ENCODE results near the gene DNM3. TPM values are rescaled to one million over a fixed set of nuclear protein-coding genes. Genes with fewer than 3 reads are reported as not detected.

DNM3 gene
- total RNA-seq, 2 experiments from 2014 or later: 1.6 to 1.8 TPM

DNA sequence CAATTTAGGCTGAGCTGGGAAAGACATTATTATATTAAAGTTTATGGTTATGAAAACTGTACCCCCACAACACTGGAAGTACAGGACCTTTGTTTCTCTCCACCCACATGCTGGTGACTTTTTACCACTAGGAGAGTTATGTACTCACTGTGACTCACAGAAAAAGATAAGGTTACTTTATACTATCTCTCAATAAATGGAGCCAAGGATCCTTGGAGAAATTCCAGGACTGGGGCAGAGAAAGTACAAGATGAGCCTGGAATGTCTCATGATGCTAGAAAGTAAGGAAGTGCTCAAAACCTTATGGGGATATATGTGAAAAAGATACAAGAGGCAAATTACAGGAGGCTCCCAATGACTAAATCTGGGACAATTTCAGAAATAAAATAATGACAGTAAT, 515.3 kb downstream of the DNM3 start:
- Histone ChIP-seq H3K4me1 (ENCODE audit: insufficient read depth, low read length) (peaks cover 30% of the 10 kb centered on the region), H3K9me3 (ENCODE audit: control insufficient read depth in 1 of 2, insufficient read depth in 1 of 2, low read length in 2 of 2) (no peaks in the 10 kb centered on the region), H3K27me3 (ENCODE audit: control insufficient read depth in 1 of 2, insufficient read depth in 2 of 2, low read length in 2 of 2) (no peaks in the 10 kb centered on the region), H3K27ac (ENCODE audit: low read depth in 1 of 2, low read length in 2 of 2) (no peak overlapping the region), H3K4me3 (ENCODE audit: low read length) (no peak overlapping the region), H3K36me3 (ENCODE audit: insufficient read depth, low read length) (no peaks in the 10 kb centered on the region)
- Mint-ChIP-seq H3K27me3 (no peaks in the 10 kb centered on the region), H3K4me1 (ENCODE audit: low read depth) (peaks cover 33% of the 10 kb centered on the region), H3K4me3 (no peak overlapping the region), H3K36me3 (ENCODE audit: low read depth) (no peaks in the 10 kb centered on the region), H3K27ac (peak overlapping the region; percentile 91), H3K9me3 (no peaks in the 10 kb centered on the region)
- ChIA-PET CTCF (no interaction called here), POLR2A (no interaction called here)
- intact Hi-C loops (cut with DNase I, micrococcal nuclease): no loop called here
- no peak for ATAC-seq (ENCODE audit: poor library complexity)
- no peak for DNase-seq
- TF ChIP-seq, protein P1, sequence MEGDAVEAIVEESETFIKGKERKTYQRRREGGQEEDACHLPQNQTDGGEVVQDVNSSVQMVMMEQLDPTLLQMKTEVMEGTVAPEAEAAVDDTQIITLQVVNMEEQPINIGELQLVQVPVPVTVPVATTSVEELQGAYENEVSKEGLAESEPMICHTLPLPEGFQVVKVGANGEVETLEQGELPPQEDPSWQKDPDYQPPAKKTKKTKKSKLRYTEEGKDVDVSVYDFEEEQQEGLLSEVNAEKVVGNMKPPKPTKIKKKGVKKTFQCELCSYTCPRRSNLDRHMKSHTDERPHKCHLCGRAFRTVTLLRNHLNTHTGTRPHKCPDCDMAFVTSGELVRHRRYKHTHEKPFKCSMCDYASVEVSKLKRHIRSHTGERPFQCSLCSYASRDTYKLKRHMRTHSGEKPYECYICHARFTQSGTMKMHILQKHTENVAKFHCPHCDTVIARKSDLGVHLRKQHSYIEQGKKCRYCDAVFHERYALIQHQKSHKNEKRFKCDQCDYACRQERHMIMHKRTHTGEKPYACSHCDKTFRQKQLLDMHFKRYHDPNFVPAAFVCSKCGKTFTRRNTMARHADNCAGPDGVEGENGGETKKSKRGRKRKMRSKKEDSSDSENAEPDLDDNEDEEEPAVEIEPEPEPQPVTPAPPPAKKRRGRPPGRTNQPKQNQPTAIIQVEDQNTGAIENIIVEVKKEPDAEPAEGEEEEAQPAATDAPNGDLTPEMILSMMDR (IDR thresholded peaks at IDR 0.05): no peak

DNA sequence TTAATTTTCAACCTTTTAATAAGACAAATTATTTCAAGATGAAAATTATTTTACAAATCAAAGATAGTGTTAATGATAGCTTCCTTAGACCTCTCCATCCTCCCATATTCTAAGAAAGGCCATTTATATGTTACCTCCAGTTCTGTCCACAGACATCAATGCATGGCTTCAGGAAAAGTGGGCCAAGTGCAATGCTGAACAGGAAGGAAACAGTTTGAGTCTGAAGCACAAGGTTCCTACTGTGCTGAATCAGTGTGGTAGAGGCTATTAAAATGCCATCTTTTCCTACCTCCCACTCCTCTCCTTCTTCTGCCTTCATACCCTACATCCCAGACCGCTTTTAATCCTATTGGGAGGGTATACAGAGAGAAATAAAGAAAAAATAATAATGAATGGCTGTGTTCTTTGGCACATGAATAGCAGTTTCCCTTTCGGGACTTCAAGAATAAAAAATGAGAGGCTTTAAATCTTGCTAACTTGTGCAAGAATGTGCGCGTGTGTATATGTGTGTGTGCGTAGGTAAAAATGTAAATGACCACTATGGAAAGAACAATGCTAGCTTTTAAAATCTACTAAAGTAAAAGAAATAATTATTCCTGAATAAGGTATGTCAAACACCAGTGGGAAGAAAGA, 516.6 kb downstream of the DNM3 start:
- POLR2A ChIA-PET: interaction anchor here (0.7 to 3.3 kb wide), 17 partner anchors 8 to 267 kb away, joined by 3 to 43 read pairs (median 3); partner anchors contain the start of gene SUCO
- Histone ChIP-seq H3K27ac (ENCODE audit: low read depth in 1 of 2, low read length in 2 of 2) (peak overlapping the region; percentile 64 to 74), H3K4me1 (ENCODE audit: insufficient read depth, low read length) (peaks cover 30% of the 10 kb centered on the region), H3K9me3 (ENCODE audit: control insufficient read depth in 1 of 2, insufficient read depth in 1 of 2, low read length in 2 of 2) (no peaks in the 10 kb centered on the region), H3K27me3 (ENCODE audit: control insufficient read depth in 1 of 2, insufficient read depth in 2 of 2, low read length in 2 of 2) (no peaks in the 10 kb centered on the region), H3K4me3 (ENCODE audit: low read length) (peak overlapping the region; percentile 4), H3K36me3 (ENCODE audit: insufficient read depth, low read length) (no peaks in the 10 kb centered on the region)
- Mint-ChIP-seq H3K36me3 (ENCODE audit: low read depth) (no peaks in the 10 kb centered on the region), H3K27me3 (no peaks in the 10 kb centered on the region), H3K9me3 (no peaks in the 10 kb centered on the region), H3K4me3 (peak overlapping the region; percentile 70), H3K27ac (peak overlapping the region; percentile 91), H3K4me1 (ENCODE audit: low read depth) (peaks cover 28% of the 10 kb centered on the region)
- peak; percentile 19 for ATAC-seq (ENCODE audit: poor library complexity)
- intact Hi-C loops (cut with DNase I, micrococcal nuclease): loop anchor here in 1 of 2 experiments (1.0 to 2.0 kb wide), 2 partner anchors 22 to 37 kb away; no protein-coding TSS in a partner anchor
- TF ChIP-seq, protein P1 (IDR thresholded peaks at IDR 0.05): no peak
- CTCF ChIA-PET: interaction anchor here (0.9 to 1.9 kb wide), 4 partner anchors 23 to 356 kb away, joined by 3 to 12 read pairs (median 6); no protein-coding TSS in a partner anchor
- DNase-seq: peak in 1 of 14 experiments; percentile 33

- Mint-ChIP-seq H3K4me1 (ENCODE audit: low read depth) (peaks cover 18% of the 10 kb centered on the region), H3K27ac (peak overlapping the region; percentile 91), H3K4me3 (no peak overlapping the region), H3K27me3 (no peaks in the 10 kb centered on the region), H3K36me3 (ENCODE audit: low read depth) (no peaks in the 10 kb centered on the region), H3K9me3 (no peaks in the 10 kb centered on the region)
- Histone ChIP-seq H3K27me3 (ENCODE audit: control insufficient read depth in 1 of 2, insufficient read depth in 2 of 2, low read length in 2 of 2) (no peaks in the 10 kb centered on the region), H3K9me3 (ENCODE audit: control insufficient read depth in 1 of 2, insufficient read depth in 1 of 2, low read length in 2 of 2) (no peaks in the 10 kb centered on the region), H3K4me3 (ENCODE audit: low read length) (no peak overlapping the region), H3K4me1 (ENCODE audit: insufficient read depth, low read length) (peaks cover 25% of the 10 kb centered on the region), H3K36me3 (ENCODE audit: insufficient read depth, low read length) (no peaks in the 10 kb centered on the region), H3K27ac (ENCODE audit: low read depth in 1 of 2, low read length in 2 of 2) (peak overlapping the region; percentile 64 to 74)
- ATAC-seq (ENCODE audit: poor library complexity) (no peak), DNase-seq (no peak)
- POLR2A ChIA-PET: interaction anchor here (0.7 to 3.3 kb wide), 9 partner anchors 12 to 178 kb away, joined by 3 to 43 read pairs (median 6); no protein-coding TSS in a partner anchor
- intact Hi-C loops (cut with DNase I, micrococcal nuclease): loop anchor here in 1 of 2 experiments (2.0 kb wide), 1 partner anchor 35 kb away; no protein-coding TSS in a partner anchor
- TF ChIP-seq, protein P1 (IDR thresholded peaks at IDR 0.05): no peak
- CTCF ChIA-PET: interaction anchor here (0.9 to 1.9 kb wide), 9 partner anchors 9 to 70 kb away, joined by 3 to 12 read pairs (median 3); no protein-coding TSS in a partner anchor
Observed at GRCh38 chr1:172359491-172359999, 518.2 kb downstream of the DNM3 start.

All from CD4-positive, alpha-beta T cell (primary cell).